PC-9 (cell line): ENCODE results near the gene PRKCA.

Experiments used
- EZH2 ChIP-seq: fragments of 200-600 bp; sonication (generic); IDR thresholded peaks from 2 replicates; pipeline ENCODE4 v1.8.0; 2017; ENCODE audit warnings: antibody characterized with exemption, low read depth
- TF ChIP-seq, protein P1 (sequence below): fragments of 200-600 bp; sonication (generic); conservative IDR thresholded peaks from 2 replicates; pipeline ENCODE4 v1.6.1; 2017; ENCODE audit warnings: mixed run types, antibody characterized with exemption, mild to moderate bottlenecking, moderate library complexity

- TF ChIP-seq, protein P1, sequence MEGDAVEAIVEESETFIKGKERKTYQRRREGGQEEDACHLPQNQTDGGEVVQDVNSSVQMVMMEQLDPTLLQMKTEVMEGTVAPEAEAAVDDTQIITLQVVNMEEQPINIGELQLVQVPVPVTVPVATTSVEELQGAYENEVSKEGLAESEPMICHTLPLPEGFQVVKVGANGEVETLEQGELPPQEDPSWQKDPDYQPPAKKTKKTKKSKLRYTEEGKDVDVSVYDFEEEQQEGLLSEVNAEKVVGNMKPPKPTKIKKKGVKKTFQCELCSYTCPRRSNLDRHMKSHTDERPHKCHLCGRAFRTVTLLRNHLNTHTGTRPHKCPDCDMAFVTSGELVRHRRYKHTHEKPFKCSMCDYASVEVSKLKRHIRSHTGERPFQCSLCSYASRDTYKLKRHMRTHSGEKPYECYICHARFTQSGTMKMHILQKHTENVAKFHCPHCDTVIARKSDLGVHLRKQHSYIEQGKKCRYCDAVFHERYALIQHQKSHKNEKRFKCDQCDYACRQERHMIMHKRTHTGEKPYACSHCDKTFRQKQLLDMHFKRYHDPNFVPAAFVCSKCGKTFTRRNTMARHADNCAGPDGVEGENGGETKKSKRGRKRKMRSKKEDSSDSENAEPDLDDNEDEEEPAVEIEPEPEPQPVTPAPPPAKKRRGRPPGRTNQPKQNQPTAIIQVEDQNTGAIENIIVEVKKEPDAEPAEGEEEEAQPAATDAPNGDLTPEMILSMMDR: no peak
- no peak for TF ChIP-seq EZH2
Observed at GRCh38 chr17:66739553-66739952, 437.1 kb downstream of the PRKCA start.
